ENCODE measurements around the gene SPECC1L.
"Not testable (repeated sequence)": the region's sequence is repeated elsewhere in the genome, so short reads cannot be mapped to it uniquely, and the experiment has no call there.

SPECC1L gene

DNA sequence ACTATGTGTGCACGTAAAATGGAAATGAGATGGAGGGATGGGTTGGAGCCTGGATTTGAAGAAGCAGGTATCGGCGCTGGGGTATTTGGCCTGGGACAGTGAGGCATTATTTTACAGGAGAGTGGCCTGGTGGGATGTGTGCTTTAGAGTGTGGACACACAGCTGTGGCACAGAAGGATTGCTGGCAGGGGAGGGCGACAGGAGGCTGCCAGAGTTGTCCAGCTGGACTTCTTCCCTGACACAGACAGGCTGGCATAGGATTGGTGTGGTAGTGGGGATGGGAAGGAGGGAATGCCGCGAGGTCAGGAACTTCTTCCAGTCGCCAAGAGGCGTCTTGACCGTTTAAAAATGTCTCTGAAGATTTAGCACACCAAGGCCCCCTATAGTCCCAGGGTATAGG lies 16.6 kb downstream of the SPECC1L start:
- DNase-seq (ENCODE audit: low spot score); H3K9me3 Mint-ChIP-seq; H3K27me3 Mint-ChIP-seq (ENCODE audit: low read depth); H3K4me3 Mint-ChIP-seq; H3K27ac Mint-ChIP-seq: not testable (repeated sequence)
- peaks cover 14% of the 10 kb centered on the region for H3K36me3 Mint-ChIP-seq (ENCODE audit: low read depth)
- peaks cover 31% of the 10 kb centered on the region for H3K4me1 Mint-ChIP-seq (ENCODE audit: low read depth)

- H3K27me3 Mint-ChIP-seq (ENCODE audit: low read depth); H3K27ac Mint-ChIP-seq; H3K4me3 Mint-ChIP-seq; DNase-seq (ENCODE audit: low spot score); H3K9me3 Mint-ChIP-seq: not testable (repeated sequence)
- peaks cover 28% of the 10 kb centered on the region for H3K4me1 Mint-ChIP-seq (ENCODE audit: low read depth)
- H3K36me3 Mint-ChIP-seq (ENCODE audit: low read depth), result peaks cover 11% of the 10 kb centered on the region
Observed at GRCh38 chr22:24287801-24288200, 17.2 kb downstream of the SPECC1L start.

DNA sequence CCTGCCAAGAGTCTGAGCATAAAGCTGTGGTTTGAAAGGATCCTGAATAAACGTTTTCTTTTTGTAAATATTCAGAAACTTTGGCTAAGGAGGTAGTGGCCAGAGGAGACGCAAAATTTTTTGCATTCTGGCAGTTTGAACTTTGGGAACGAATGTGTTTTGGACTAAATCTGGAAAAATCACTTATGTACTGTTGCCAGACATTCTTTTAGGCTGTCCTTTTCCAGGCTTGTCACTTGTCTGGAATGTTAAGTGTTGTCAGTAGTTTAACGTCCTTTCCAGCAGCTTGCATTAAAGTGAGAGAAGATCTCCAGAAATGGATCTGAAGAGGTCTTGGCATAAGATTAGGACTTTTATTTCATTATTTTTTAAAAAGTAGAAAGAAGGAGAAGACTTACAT lies 18.5 kb downstream of the SPECC1L start:
- no peaks in the 10 kb centered on the region for H3K9me3 Mint-ChIP-seq
- no peaks in the 10 kb centered on the region for H3K27me3 Mint-ChIP-seq (ENCODE audit: low read depth)
- peaks cover 8% of the 10 kb centered on the region for H3K36me3 Mint-ChIP-seq (ENCODE audit: low read depth)
- no peak for DNase-seq (ENCODE audit: low spot score)
- H3K4me3 Mint-ChIP-seq, result no peak overlapping the region
- H3K4me1 Mint-ChIP-seq (ENCODE audit: low read depth), result peaks cover 24% of the 10 kb centered on the region
- no peak overlapping the region for H3K27ac Mint-ChIP-seq

DNA sequence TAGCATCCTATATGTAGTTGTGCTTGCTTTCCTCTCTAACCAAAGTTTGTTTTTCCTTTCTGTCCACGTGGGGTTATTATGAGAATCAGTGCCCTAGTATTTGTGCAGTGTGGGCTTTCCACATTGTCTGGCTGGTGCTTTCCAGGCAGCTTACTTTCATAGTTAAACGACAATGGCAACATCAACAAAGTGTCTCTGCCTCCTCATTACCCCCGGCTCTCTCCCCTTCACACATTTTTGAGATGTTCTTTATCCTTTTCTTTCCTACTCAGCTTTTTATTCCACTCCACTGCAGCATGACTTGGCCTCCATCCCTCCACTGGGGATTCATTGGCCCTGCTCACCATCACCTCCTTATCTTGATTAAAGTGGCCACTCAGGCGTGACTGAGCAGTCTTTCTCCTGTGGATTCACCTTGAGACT lies 19.1 kb downstream of the SPECC1L start:
- Mint-ChIP-seq H3K4me1 (ENCODE audit: low read depth) (peaks cover 21% of the 10 kb centered on the region), H3K36me3 (ENCODE audit: low read depth) (peaks cover 8% of the 10 kb centered on the region), H3K27ac (no peak overlapping the region), H3K9me3 (no peaks in the 10 kb centered on the region), H3K27me3 (ENCODE audit: low read depth) (no peaks in the 10 kb centered on the region), H3K4me3 (no peak overlapping the region)
- DNase-seq (ENCODE audit: low spot score), result no peak

DNA sequence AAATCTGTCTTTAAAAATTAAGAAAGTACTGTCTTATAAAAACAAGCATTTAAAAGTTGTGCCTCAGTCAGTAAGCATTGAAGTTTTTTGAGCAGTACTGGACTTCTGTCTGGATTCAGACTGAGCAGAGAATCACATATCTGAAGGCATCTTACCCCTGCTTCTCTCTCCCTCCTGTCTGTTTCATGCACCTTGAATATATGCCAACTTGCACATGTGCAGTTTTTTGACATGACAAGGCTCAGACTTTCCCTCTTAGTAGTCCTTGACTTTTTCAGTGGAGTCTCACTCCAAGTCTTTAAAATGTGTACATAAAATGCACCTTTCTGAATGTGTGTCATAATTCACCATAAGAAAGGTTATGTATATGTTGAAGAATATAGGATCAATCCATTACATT lies 19.8 kb downstream of the SPECC1L start:
- Mint-ChIP-seq H3K27me3 (ENCODE audit: low read depth) (no peaks in the 10 kb centered on the region), H3K4me3 (no peak overlapping the region), H3K9me3 (no peaks in the 10 kb centered on the region), H3K36me3 (ENCODE audit: low read depth) (peaks cover 7% of the 10 kb centered on the region), H3K27ac (no peak overlapping the region), H3K4me1 (ENCODE audit: low read depth) (peaks cover 14% of the 10 kb centered on the region)
- DNase-seq (ENCODE audit: low spot score), result no peak

DNA sequence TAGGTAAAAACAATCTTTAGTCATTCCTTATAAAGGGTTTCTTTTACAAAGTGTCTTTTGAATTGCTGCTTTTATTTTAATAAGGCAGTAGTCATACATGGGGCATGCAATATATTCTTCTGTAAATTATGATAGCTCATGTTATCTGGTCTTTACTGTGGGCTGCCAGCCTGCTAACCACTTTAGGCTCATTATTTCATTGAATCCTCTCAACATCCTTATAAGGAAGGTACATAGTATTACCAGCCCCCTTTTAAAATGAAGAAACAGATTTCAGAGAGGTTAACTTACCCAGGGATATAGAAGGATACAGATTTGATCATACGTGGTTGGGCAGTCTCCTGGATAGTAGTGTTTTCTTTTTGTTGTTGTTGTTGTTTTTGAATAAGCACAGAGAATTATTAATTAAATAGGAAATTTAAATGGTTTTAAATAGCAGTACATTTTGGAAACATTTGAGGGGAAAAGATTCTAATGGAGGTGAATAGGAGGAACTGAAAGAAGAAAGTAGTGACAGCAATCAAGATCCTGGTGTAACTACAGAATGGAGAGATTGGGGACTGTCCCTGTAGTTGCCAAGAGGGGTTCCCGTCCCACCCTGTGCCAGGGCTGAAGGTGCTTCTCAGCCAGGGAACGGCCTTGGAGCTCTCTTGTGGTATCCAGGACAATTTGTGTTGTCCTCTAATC lies 21.0 kb downstream of the SPECC1L start:
- Mint-ChIP-seq H3K27ac (no peak overlapping the region), H3K4me1 (ENCODE audit: low read depth) (peaks cover 10% of the 10 kb centered on the region), H3K4me3 (no peak overlapping the region), H3K36me3 (ENCODE audit: low read depth) (peaks cover 7% of the 10 kb centered on the region), H3K27me3 (ENCODE audit: low read depth) (no peaks in the 10 kb centered on the region), H3K9me3 (no peaks in the 10 kb centered on the region)
- no peak for DNase-seq (ENCODE audit: low spot score)

DNA sequence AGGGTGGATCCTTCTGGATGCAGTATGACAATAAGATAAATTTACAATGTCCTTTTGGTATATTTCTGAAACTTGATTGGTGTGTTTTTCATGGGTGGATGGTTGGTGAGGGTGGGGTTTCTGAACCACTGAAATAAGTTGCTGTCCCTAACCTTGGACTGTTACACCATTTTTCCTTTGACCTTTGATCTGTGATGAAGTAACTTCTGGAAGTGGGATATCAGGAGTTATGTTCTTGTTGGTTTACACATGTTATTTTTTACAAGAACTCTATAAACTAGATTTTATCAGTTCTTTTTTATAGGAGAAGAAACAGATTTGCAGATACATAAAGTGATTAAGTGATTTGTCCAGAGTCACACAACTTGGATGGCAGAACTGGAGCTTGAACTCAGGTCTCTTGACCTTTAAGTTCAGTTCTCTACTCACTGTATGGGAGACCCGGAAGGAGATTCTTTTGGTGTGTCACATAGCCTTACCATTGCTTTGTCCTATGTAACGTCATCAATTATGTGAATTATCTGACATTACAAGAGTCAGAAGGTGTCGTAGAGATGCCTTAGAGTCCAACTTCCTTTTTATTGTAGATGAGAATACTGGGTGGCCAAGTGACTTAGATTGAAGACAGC lies 21.7 kb downstream of the SPECC1L start:
- H3K9me3 Mint-ChIP-seq; H3K27ac Mint-ChIP-seq; H3K27me3 Mint-ChIP-seq (ENCODE audit: low read depth); H3K4me3 Mint-ChIP-seq; H3K36me3 Mint-ChIP-seq (ENCODE audit: low read depth); DNase-seq (ENCODE audit: low spot score): not testable (repeated sequence)
- peaks cover 10% of the 10 kb centered on the region for H3K4me1 Mint-ChIP-seq (ENCODE audit: low read depth)

GRCh38 chr22:24294913-24295312 lies 24.3 kb downstream of the SPECC1L start:
- not testable (repeated sequence) for H3K27ac Mint-ChIP-seq; H3K27me3 Mint-ChIP-seq (ENCODE audit: low read depth); H3K36me3 Mint-ChIP-seq (ENCODE audit: low read depth); H3K9me3 Mint-ChIP-seq; H3K4me3 Mint-ChIP-seq; DNase-seq (ENCODE audit: low spot score)
- H3K4me1 Mint-ChIP-seq (ENCODE audit: low read depth), result peaks cover 17% of the 10 kb centered on the region

DNA sequence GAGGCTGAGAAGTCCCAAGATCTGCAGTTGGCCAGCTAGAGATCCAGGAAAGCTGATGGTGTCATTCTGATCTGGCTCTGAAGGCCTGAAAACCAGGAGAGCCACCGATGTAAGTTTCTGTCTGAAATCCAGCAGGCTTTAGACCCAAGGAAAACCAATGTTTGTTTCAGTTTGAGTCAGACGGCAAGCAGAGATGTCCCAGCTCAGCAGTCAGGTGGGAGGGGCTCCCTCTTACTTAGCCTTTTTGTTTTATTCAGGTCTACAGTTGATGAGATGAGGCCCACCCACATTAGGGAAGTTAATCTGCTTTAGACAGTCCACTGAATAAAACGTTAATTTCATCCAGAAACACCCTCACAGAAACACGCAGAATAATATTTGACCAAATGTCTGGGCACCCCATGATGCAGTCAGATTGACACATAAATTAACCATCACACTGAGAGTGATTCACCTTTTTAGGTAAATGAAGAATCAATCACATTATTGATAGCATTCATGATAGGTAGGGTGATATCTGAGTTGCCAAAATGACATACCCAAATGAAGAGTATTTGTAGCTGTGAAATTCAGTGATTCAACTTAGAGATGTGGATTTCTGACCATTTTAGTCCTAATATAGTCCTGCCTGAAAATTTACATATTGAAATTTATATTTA lies 28.0 kb downstream of the SPECC1L start:
- H3K27me3 Mint-ChIP-seq (ENCODE audit: low read depth); DNase-seq (ENCODE audit: low spot score); H3K9me3 Mint-ChIP-seq; H3K27ac Mint-ChIP-seq; H3K4me3 Mint-ChIP-seq: not testable (repeated sequence)
- peaks cover 23% of the 10 kb centered on the region for H3K4me1 Mint-ChIP-seq (ENCODE audit: low read depth)
- H3K36me3 Mint-ChIP-seq (ENCODE audit: low read depth), result peaks cover 15% of the 10 kb centered on the region

GRCh38 chr22:24300522-24300921 lies 29.9 kb downstream of the SPECC1L start:
- H3K27ac Mint-ChIP-seq; H3K9me3 Mint-ChIP-seq; H3K27me3 Mint-ChIP-seq (ENCODE audit: low read depth); DNase-seq (ENCODE audit: low spot score); H3K4me3 Mint-ChIP-seq: not testable (repeated sequence)
- H3K4me1 Mint-ChIP-seq (ENCODE audit: low read depth), result peaks cover 39% of the 10 kb centered on the region
- peaks cover 28% of the 10 kb centered on the region for H3K36me3 Mint-ChIP-seq (ENCODE audit: low read depth)

GRCh38 chr22:24302591-24302990 lies 32.0 kb downstream of the SPECC1L start:
- peaks cover 49% of the 10 kb centered on the region for H3K4me1 Mint-ChIP-seq (ENCODE audit: low read depth)
- no peak overlapping the region for H3K27ac Mint-ChIP-seq

GRCh38 chr22:24303007-24303406 lies 32.4 kb downstream of the SPECC1L start:
- no peak overlapping the region for H3K27ac Mint-ChIP-seq
- peaks cover 41% of the 10 kb centered on the region for H3K36me3 Mint-ChIP-seq (ENCODE audit: low read depth)
- no peak overlapping the region for H3K4me3 Mint-ChIP-seq
- H3K9me3 Mint-ChIP-seq, result peaks cover 4% of the 10 kb centered on the region
- DNase-seq (ENCODE audit: low spot score), result no peak
- H3K4me1 Mint-ChIP-seq (ENCODE audit: low read depth), result peaks cover 49% of the 10 kb centered on the region
- no peaks in the 10 kb centered on the region for H3K27me3 Mint-ChIP-seq (ENCODE audit: low read depth)

More at GRCh38 chr22:24302591-24302990, 32.0 kb downstream of the SPECC1L start:
- no peaks in the 10 kb centered on the region for H3K27me3 Mint-ChIP-seq (ENCODE audit: low read depth)
- no peak overlapping the region for H3K4me3 Mint-ChIP-seq
- DNase-seq (ENCODE audit: low spot score), result no peak
- H3K9me3 Mint-ChIP-seq, result peaks cover 4% of the 10 kb centered on the region
- H3K36me3 Mint-ChIP-seq (ENCODE audit: low read depth), result peaks cover 41% of the 10 kb centered on the region

GRCh38 chr22:24304062-24304675 lies 33.5 kb downstream of the SPECC1L start:
- DNase-seq (ENCODE audit: low spot score), result no peak
- Mint-ChIP-seq H3K27ac (no peak overlapping the region), H3K27me3 (ENCODE audit: low read depth) (no peaks in the 10 kb centered on the region), H3K9me3 (peaks cover 4% of the 10 kb centered on the region), H3K4me1 (ENCODE audit: low read depth) (peaks cover 40% of the 10 kb centered on the region), H3K4me3 (peak overlapping the region; percentile 50), H3K36me3 (ENCODE audit: low read depth) (peaks cover 45% of the 10 kb centered on the region)

DNA sequence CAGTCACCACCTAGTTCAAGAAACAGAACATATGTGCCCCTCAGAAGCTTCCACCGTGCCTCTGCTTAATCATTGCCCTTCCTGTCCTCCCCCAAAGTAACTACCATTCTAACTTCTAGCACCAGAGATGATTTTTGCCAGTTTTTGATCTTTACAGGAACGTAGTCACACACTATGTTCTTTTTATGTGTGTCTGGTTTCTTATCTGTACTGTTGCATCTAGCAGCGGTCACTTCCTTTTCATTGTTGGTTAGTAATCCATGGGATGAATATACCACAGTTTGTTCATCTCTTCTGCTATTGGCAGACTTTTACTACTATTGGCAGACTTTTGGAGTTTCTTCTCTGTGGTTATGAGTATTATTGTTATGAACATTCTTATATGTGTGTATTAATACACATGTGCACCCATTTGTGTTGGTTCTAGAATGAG lies 34.6 kb downstream of the SPECC1L start:
- peaks cover 4% of the 10 kb centered on the region for H3K9me3 Mint-ChIP-seq
- no peaks in the 10 kb centered on the region for H3K27me3 Mint-ChIP-seq (ENCODE audit: low read depth)
- peak overlapping the region; percentile 38 for H3K4me3 Mint-ChIP-seq
- peak overlapping the region; percentile 60 for H3K27ac Mint-ChIP-seq
- peak; percentile 48 for DNase-seq (ENCODE audit: low spot score)
- peaks cover 48% of the 10 kb centered on the region for H3K36me3 Mint-ChIP-seq (ENCODE audit: low read depth)
- peaks cover 35% of the 10 kb centered on the region for H3K4me1 Mint-ChIP-seq (ENCODE audit: low read depth)

Measured in T-helper 2 cell treated with Interferon-gamma antibody and Interleukin-4, amounts not matched to agents 5 μg/mL and 100 μg/mL, for 36 hours (primary cell).